HepG2 (cell line): ENCODE data around the gene PIGN. TPM values are rescaled to one million over a fixed set of nuclear protein-coding genes. Genes with fewer than 3 reads are reported as not detected.
A peak's percentile ranks its signal among the peaks of the same experiment; 100 is the strongest.

ENCODE experiments used
- ATAC-seq: fragments of 200-7000 bp; cut with Tn5 transposase; 3 replicates; pipeline ENCODE4 v1.9.1; 2020; ENCODE audit warnings: mild to moderate bottlenecking, moderate library complexity
- BruUV-seq: library from RNA; stranded (reverse); fragments of 400-500 nt; replicated peaks from 2 replicates; lab custom pipeline; 2021; lab: Mats Ljungman, UMichigan
- CTCF ChIA-PET: fragments of 300-600 bp; formaldehyde crosslinking; extraction: SDS; loops from one replicate; lab custom pipeline; 2021; ENCODE audit warnings: low total read pairs, inconsistent platforms, low intra/inter-chr PET ratio; lab: Yijun Ruan, JAX
- POLR2A ChIA-PET: fragments of 350-600 bp; sonication (Branson Sonifier 250); formaldehyde crosslinking; loops from one replicate; lab custom pipeline; 2020; ENCODE audit warnings: antibody characterized with exemption, inconsistent platforms; lab: Yijun Ruan, JAX
- DNase-seq: peaks from one replicate; pipeline ENCODE4 v3.0.0-alpha.2; 2015; ENCODE audit warnings: low spot score
- FAIRE-seq: peaks from 3 replicates; lab custom pipeline; 2011; peaks lifted over from hg19 to GRCh38; lab: Jason Lieb, UNC
- H2AFZ ChIP-seq: one replicate; pipeline ENCODE4 v1.6.1; 2011; ENCODE audit warnings: low read length, inconsistent platforms
- H3K27ac ChIP-seq: fragments of 300-600 bp; 3 replicates; pipeline ENCODE4 v1.8.0; 2011; ENCODE audit warnings: mixed run types, mild to moderate bottlenecking, mixed read lengths, low read length, inconsistent platforms; ENCODE audit not compliant: insufficient read depth; ENCODE audit errors: extremely low read length
- H3K27me3 ChIP-seq, 2 experiments: fragments of 200-600 bp in 1 of 2; 2 replicates in 1 of 2; 3 replicates in 1 of 2; pipeline versions ENCODE4 v1.6.0 to v1.8.0; 2011; ENCODE audit warnings: low read length in 2 of 2, mild to moderate bottlenecking in 2 of 2, moderate library complexity in 2 of 2, inconsistent platforms in 1 of 2; ENCODE audit not compliant: insufficient read depth in 2 of 2, control insufficient read depth in 1 of 2
- H3K36me3 ChIP-seq, 2 experiments: fragments of 200-600 bp in 1 of 2; replicated peaks in 1 of 2; 2 replicates in 1 of 2; 3 replicates in 1 of 2; pipeline versions ENCODE4 v1.5.1 to v1.8.0; 2011; ENCODE audit warnings: low read length in 2 of 2, inconsistent platforms in 1 of 2; ENCODE audit not compliant: insufficient read depth in 2 of 2, control insufficient read depth in 1 of 2
- H3K4me1 ChIP-seq: 2 replicates; pipeline ENCODE4 v1.5.1; 2012; ENCODE audit warnings: low read length, inconsistent platforms; ENCODE audit not compliant: insufficient read depth
- H3K4me2 ChIP-seq: 2 replicates; pipeline ENCODE4 v1.6.0; 2011; ENCODE audit warnings: low read depth, low read length, inconsistent platforms
- H3K4me3 ChIP-seq, 3 experiments: fragments of 200-600 bp in 1 of 3; sonication (generic), shearing (Covaris generic) in 1 of 3; replicated peaks in 1 of 3; 2 replicates each; pipeline ENCODE4 v1.5.1; 2011 to 2016; ENCODE audit warnings: low read length in 3 of 3, inconsistent platforms in 2 of 3, low read depth in 2 of 3, mild to moderate bottlenecking in 2 of 3, control low read depth in 1 of 3, mixed read lengths in 1 of 3; ENCODE audit not compliant: insufficient read depth in 1 of 3
- H3K79me2 ChIP-seq: one replicate; pipeline ENCODE4 v1.6.1; 2011; ENCODE audit warnings: low read length, inconsistent platforms; ENCODE audit not compliant: insufficient read depth
- H3K9ac ChIP-seq: 2 replicates; pipeline ENCODE4 v1.6.0; 2011; ENCODE audit warnings: mild to moderate bottlenecking, low read depth, low read length, inconsistent platforms; ENCODE audit not compliant: insufficient read depth
- H3K9me3 ChIP-seq: 2 replicates; pipeline ENCODE4 v1.5.1; 2012; ENCODE audit warnings: mild to moderate bottlenecking, low read length
- H4K20me1 ChIP-seq: 2 replicates; pipeline ENCODE4 v1.6.0; 2011; ENCODE audit warnings: inconsistent platforms, mild to moderate bottlenecking, low read length, moderate library complexity; ENCODE audit not compliant: insufficient read depth
- MAFF ChIP-seq: IDR thresholded peaks from 2 replicates; pipeline ENCODE4 v1.6.1; 2011; ENCODE audit warnings: low read depth, low read length, improper control_type of control experiment
- MAFK ChIP-seq, 2 experiments: IDR thresholded peaks in 1 of 2; conservative IDR thresholded peaks in 1 of 2; 2 replicates each; pipeline ENCODE4 v1.6.1; 2011; ENCODE audit warnings: improper control_type of control experiment in 2 of 2, low read length in 2 of 2
- TBL1XR1 ChIP-seq: fragments of 150-350 bp; IDR thresholded peaks from 2 replicates; pipeline ENCODE4 v1.6.1; 2014; ENCODE audit warnings: borderline replicate concordance, low read length; ENCODE audit not compliant: partially characterized antibody
- ZC3H4 ChIP-seq: sonication (generic); formaldehyde crosslinking; IDR thresholded peaks from 2 replicates; pipeline ENCODE4 v1.4.0; 2020; ENCODE audit warnings: missing genetic modification reagents, borderline replicate concordance
- ZNF441 ChIP-seq: sonication (generic); formaldehyde crosslinking; IDR thresholded peaks from 2 replicates; pipeline ENCODE4 v1.7.0; 2021; ENCODE audit warnings: missing genetic modification reagents, borderline replicate concordance
- WGBS: methylation state at CpG from one replicate; pipeline ENCODE4 v1.1.6; 2017; ENCODE audit warnings: low lambda C conversion rate; 5-methylcytosine and 5-hydroxymethylcytosine counted together
- in situ Hi-C: cut with HindIII; loops from 2 replicates; pipeline ENCODE4 v1.10.0; 2017; ENCODE audit warnings: low pct_unique_long_range_greater_than_20kb; ENCODE audit not compliant: extremely low pct_ligation_motif_present
- intact Hi-C: fragments of 100-400 bp; cut with micrococcal nuclease; formaldehyde crosslinking; loops from one replicate; pipeline ENCODE4 v1.10.0; 2022; ENCODE audit not compliant: unreplicated experiment
- polyA plus RNA-seq, 8 experiments: library from polyadenylated mRNA; depleted of rRNA in 3 of 8; stranded (reverse) in 7 of 8; unstranded in 1 of 8; fragments of >200 nt; fragmentation: Illumina TruSeq in 4 of 8; extraction: Trizol in 4 of 8; gene quantifications; 2 replicates each; pipeline versions ENCODE4 v1.2.1 to v1.2.3, GENCODE V29; 2011 to 2016; ENCODE audit warnings: low read depth in 4 of 8, missing spikeins in 1 of 8, mixed read lengths in 1 of 8; ENCODE audit not compliant: insufficient read depth in 1 of 8
- total RNA-seq, 5 experiments: library from RNA; depleted of rRNA; stranded (reverse); fragments of >200 nt; fragmentation: Illumina TruSeq; extraction: Trizol; gene quantifications; 2 replicates each; pipeline ENCODE4 v1.2.3, GENCODE V29; 2016; ENCODE audit warnings: low read depth in 1 of 5
- TF ChIP-seq, protein P1 (sequence below): IDR thresholded peaks from 2 replicates; pipeline ENCODE4 v1.6.1; 2016

PIGN gene
- total and polyA plus RNA-seq, 2 of the 13 experiments (the other 11 are each of a cell fraction or from before 2014, with no cell fraction given) = 15.5 to 33.6 TPM

DNA sequence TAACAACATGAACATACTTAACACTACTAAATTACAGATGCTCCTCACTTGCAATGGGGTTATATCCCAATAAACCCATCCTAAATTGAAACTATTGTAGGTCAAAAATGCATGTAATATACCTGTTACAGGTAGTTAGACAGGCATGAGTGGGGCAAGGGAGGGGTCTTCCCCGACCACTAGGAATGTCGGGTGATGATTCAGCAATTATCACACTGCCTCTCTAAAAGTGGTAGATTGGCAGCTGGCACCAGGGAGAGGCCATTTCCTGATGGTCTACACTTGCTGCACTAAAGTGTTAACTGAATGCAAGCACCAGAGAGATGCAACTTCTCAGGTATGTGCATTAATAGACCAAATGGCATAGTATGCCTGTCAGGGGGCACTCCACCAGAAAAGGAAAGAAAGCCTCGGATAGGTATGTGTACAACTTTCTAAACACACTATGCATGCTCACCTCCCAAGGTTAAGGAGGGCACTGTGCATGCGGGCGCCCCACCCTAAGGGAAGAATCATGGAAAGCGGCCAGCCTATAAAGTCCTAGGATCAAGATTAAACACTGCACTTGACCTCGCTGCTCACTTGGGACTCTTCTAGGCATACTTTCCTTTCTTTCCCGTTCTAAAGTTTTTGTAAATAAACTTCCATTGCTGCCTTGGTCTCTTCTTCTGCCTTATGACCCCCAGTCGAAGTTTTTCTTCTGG is 35.6 kb downstream of the PIGN start:
- POLR2A ChIA-PET = no interaction called here
- CTCF ChIA-PET = no interaction called here
- H3K27ac ChIP-seq = no peak overlapping the region

DNA sequence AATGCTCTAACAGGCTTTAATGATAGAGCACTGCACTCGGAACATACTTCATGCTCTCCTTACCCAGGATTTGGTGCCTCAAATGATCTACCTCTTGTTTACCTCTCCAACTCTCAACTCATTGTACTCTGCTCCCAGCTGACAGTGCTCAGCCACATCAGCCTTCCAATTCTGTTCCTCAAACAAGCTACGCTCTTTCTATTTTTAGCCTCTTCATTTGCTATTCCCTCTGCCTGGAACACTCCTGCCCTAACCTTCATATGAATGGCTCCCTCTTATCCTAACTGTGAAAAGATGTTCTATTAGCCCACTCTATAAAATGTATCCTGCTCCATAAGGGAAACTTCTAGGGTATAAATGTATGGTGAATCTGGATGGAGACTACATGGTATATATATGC is 42.5 kb downstream of the PIGN start:
- POLR2A ChIA-PET = no interaction called here
- Histone ChIP-seq H4K20me1 (no peaks in the 10 kb centered on the region), H3K9ac (no peak overlapping the region), H3K36me3 (peaks cover 3 to 18% of the 10 kb centered on the region in 2 experiments; a peak in 3 of 5 replicates), H3K79me2 (no peaks in the 10 kb centered on the region), H3K9me3 (no peaks in the 10 kb centered on the region), H3K4me1 (0 out of 2 replicates have a peak, but pooled peaks cover 3% of the 10 kb centered on the region), H2AFZ (no peak overlapping the region), H3K4me3 (no peak overlapping the region), H3K27me3 (no peaks in the 10 kb centered on the region), H3K27ac (no peak overlapping the region), H3K4me2 (no peak overlapping the region)
- FAIRE-seq = no peak
- in situ Hi-C loops = no loop called here
- CTCF ChIA-PET = no interaction called here
- intact Hi-C loops = no loop called here
- DNase-seq = no peak
- no peak for ATAC-seq
- WGBS = 93% methylated on average over 2 of the region's 2 CpGs
- TF ChIP-seq ZNF441 (CRISPR knock-in tag) (no peak), ZC3H4 (CRISPR knock-in tag) (no peak)
- BruUV-seq = no TSS peak

More for the DNA sequence above, 35.6 kb downstream of the PIGN start:
- Histone ChIP-seq H3K4me3 (no peak overlapping the region), H3K79me2 (no peaks in the 10 kb centered on the region), H3K9ac (no peak overlapping the region), H3K4me2 (no peak overlapping the region), H2AFZ (no peak overlapping the region), H3K27me3 (no peaks in the 10 kb centered on the region), H3K4me1 (no peaks in the 10 kb centered on the region), H3K36me3 (0 out of 5 replicates have a peak, but pooled peaks cover 0 to 4% of the 10 kb centered on the region in 2 experiments), H3K9me3 (no peaks in the 10 kb centered on the region), H4K20me1 (no peaks in the 10 kb centered on the region)
- FAIRE-seq (no peak), DNase-seq (no peak), ATAC-seq (no peak)
- in situ Hi-C loops (no loop called here), intact Hi-C loops (no loop called here)
- TF ChIP-seq MAFK (conservative IDR thresholded peaks at IDR 0.05 in 1 of 2, IDR thresholded peaks at IDR 0.05 in 1 of 2; ENCODE audit: low read length in 2 of 2) (peak; percentile 54 to 73), MAFF (peak; percentile 63), TBL1XR1 (no peak)
- TF ChIP-seq, protein P1, sequence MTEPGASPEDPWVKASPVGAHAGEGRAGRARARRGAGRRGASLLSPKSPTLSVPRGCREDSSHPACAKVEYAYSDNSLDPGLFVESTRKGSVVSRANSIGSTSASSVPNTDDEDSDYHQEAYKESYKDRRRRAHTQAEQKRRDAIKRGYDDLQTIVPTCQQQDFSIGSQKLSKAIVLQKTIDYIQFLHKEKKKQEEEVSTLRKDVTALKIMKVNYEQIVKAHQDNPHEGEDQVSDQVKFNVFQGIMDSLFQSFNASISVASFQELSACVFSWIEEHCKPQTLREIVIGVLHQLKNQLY = no peak
- WGBS = 92% methylated on average over 9 of the region's 9 CpGs
- BruUV-seq = no TSS peak
